ENCODE data around the gene SIN3B. TPM values are rescaled to one million over a fixed set of nuclear protein-coding genes. Genes with fewer than 3 reads are reported as not detected.

The SIN3B gene
- total and polyA plus RNA-seq, 2 donors (not counting 1 experiment from before 2014, with no cell fraction given): 118 to 138 TPM

GRCh38 chr19:16850133-16850532 is 20.9 kb downstream of the SIN3B start:
- no peak overlapping the region for H2AFZ ChIP-seq (ENCODE audit: insufficient read depth, low read depth, low read length, poor library complexity, severe bottlenecking)
- CTCF ChIA-PET: interaction anchor here (0.9 kb wide), 1 partner anchor 14 kb away, joined by 3 read pairs; no protein-coding TSS in a partner anchor

More at GRCh38 chr19:16850133-16850532, 20.9 kb downstream of the SIN3B start:
- no peak overlapping the region for H3K27ac ChIP-seq (ENCODE audit: low read length in 2 of 2)
- peaks cover 0 to 86% of the 10 kb centered on the region in 2 experiments for H3K36me3 ChIP-seq (replicated peaks in 1 of 2; ENCODE audit: control extremely low read depth in 1 of 2, control insufficient read depth in 1 of 2, extremely low read depth in 1 of 2, insufficient read depth in 2 of 2, low read length in 1 of 2)
- no peaks in the 10 kb centered on the region for H3K9me3 Mint-ChIP-seq (ENCODE audit: insufficient read depth)
- H3K4me1 Mint-ChIP-seq: no peaks in the 10 kb centered on the region
- H3K27ac Mint-ChIP-seq: no peak overlapping the region
- no peaks in the 10 kb centered on the region for H4K20me1 ChIP-seq (ENCODE audit: control insufficient read depth, insufficient read depth, low read length, poor library complexity, severe bottlenecking)
- no peak overlapping the region for H3K4me3 Mint-ChIP-seq
- no peak for DNase-seq
- no peak overlapping the region for H3K9ac ChIP-seq (ENCODE audit: low read length)
- no CpG with 5 or more reads among the region's 4 CpGs for WGBS (ENCODE audit: insufficient coverage)
- intact Hi-C loops (cut with micrococcal nuclease): no loop called here
- no peaks in the 10 kb centered on the region for H3K4me1 ChIP-seq (ENCODE audit: control insufficient read depth in 2 of 2, insufficient read depth in 2 of 2, low read length in 2 of 2)
- no peaks in the 10 kb centered on the region for H3K9me3 ChIP-seq (ENCODE audit: control extremely low read depth in 1 of 3, control insufficient read depth in 2 of 3, insufficient read depth in 1 of 3, low read length in 2 of 3)
- H3K4me2 ChIP-seq (replicated peaks; ENCODE audit: low read depth, low read length, poor library complexity, severe bottlenecking): no peak overlapping the region
- H3K27me3 Mint-ChIP-seq: no peaks in the 10 kb centered on the region
- H3K79me2 ChIP-seq (ENCODE audit: control insufficient read depth, insufficient read depth, low read length): peaks cover 5% of the 10 kb centered on the region
- no peak for ATAC-seq (ENCODE audit: low read depth)
- TF ChIP-seq CTCF (IDR thresholded peaks at IDR 0.05) (no peak), EZH2 (IDR thresholded peaks at IDR 0.05; ENCODE audit: borderline replicate concordance, insufficient read depth, low read depth, low read length, poor library complexity, severe bottlenecking) (no peak)
- no peaks in the 10 kb centered on the region for H3K27me3 ChIP-seq (replicated peaks in 1 of 4; ENCODE audit: control extremely low read depth in 1 of 4, control insufficient read depth in 3 of 4, insufficient read depth in 4 of 4, low read length in 3 of 4)
- no peak overlapping the region for H3K4me3 ChIP-seq (ENCODE audit: control extremely low read depth in 1 of 5, extremely low read depth in 1 of 5, insufficient read depth in 1 of 5, low read depth in 2 of 5, low read length in 4 of 5)
- POLR2A ChIA-PET: no interaction called here

Data from B cell (primary cell).